ENCODE data around the gene LYSMD1.

Gene LYSMD1

GRCh38 chr1:151137789-151138188, 27.9 kb downstream of the LYSMD1 start:
- TF ChIP-seq CSRNP3 (CRISPR knock-in tag; IDR thresholded peaks at IDR 0.05) (no peak), GLIS3 (CRISPR knock-in tag; IDR thresholded peaks at IDR 0.05) (no peak), ZFP30 (CRISPR knock-in tag; IDR thresholded peaks at IDR 0.05) (no peak), ISL1 (CRISPR knock-in tag; IDR thresholded peaks at IDR 0.05) (no peak), SNAI2 (CRISPR knock-in tag; IDR thresholded peaks at IDR 0.05) (no peak), TOX (CRISPR knock-in tag; IDR thresholded peaks at IDR 0.05; ENCODE audit: borderline replicate concordance) (no peak), ZNF8 (CRISPR knock-in tag; IDR thresholded peaks at IDR 0.05) (no peak)
- no peak for ATAC-seq

- no peak for TF ChIP-seq ISL1 (CRISPR knock-in tag; IDR thresholded peaks at IDR 0.05)
- TF ChIP-seq ARNTL (CRISPR knock-in tag; IDR thresholded peaks at IDR 0.05; ENCODE audit: borderline replicate concordance, low read depth) = no peak
- no peak for TF ChIP-seq ZFP30 (CRISPR knock-in tag; IDR thresholded peaks at IDR 0.05)
- TF ChIP-seq PPARA (CRISPR knock-in tag; IDR thresholded peaks at IDR 0.05; ENCODE audit: borderline replicate concordance) = no peak
- TF ChIP-seq ESRRG (CRISPR knock-in tag; IDR thresholded peaks at IDR 0.05) = no peak
- TF ChIP-seq GLIS3 (CRISPR knock-in tag; IDR thresholded peaks at IDR 0.05) = no peak
- TF ChIP-seq TCF4 (CRISPR knock-in tag; IDR thresholded peaks at IDR 0.05; ENCODE audit: borderline replicate concordance) = no peak
- no peak for TF ChIP-seq CREB5 (CRISPR knock-in tag; IDR thresholded peaks at IDR 0.05; ENCODE audit: low read depth)
- TF ChIP-seq BACH2 (CRISPR knock-in tag; IDR thresholded peaks at IDR 0.05; ENCODE audit: borderline replicate concordance) = no peak
- no peak for TF ChIP-seq ZNF8 (CRISPR knock-in tag; IDR thresholded peaks at IDR 0.05)
- no peak for TF ChIP-seq SNAI2 (CRISPR knock-in tag; IDR thresholded peaks at IDR 0.05)
- TF ChIP-seq ZNF565 (CRISPR knock-in tag; conservative IDR thresholded peaks at IDR 0.05; ENCODE audit: low read depth) = no peak
- no peak for TF ChIP-seq ZFP3 (CRISPR knock-in tag; IDR thresholded peaks at IDR 0.05)
- TF ChIP-seq TSHZ2 (CRISPR knock-in tag; IDR thresholded peaks at IDR 0.05) = no peak
- no peak for TF ChIP-seq POU6F1 (CRISPR knock-in tag; IDR thresholded peaks at IDR 0.05; ENCODE audit: borderline replicate concordance, low read depth)
- no peak for TF ChIP-seq TOX (CRISPR knock-in tag; IDR thresholded peaks at IDR 0.05; ENCODE audit: borderline replicate concordance)
- no peak for TF ChIP-seq ZNF70 (CRISPR knock-in tag; IDR thresholded peaks at IDR 0.05)
- TF ChIP-seq ZC3H10 (CRISPR knock-in tag; IDR thresholded peaks at IDR 0.05) = no peak
- no peak for TF ChIP-seq CSRNP3 (CRISPR knock-in tag; IDR thresholded peaks at IDR 0.05)
- TF ChIP-seq RARB (CRISPR knock-in tag; IDR thresholded peaks at IDR 0.05) = no peak
- ATAC-seq = no peak
Measured at GRCh38 chr1:151135433-151136385, 30.0 kb downstream of the LYSMD1 start.

GRCh38 chr1:151134991-151135390, 30.7 kb downstream of the LYSMD1 start:
- no peak for ATAC-seq
- TF ChIP-seq PPARA (CRISPR knock-in tag; IDR thresholded peaks at IDR 0.05; ENCODE audit: borderline replicate concordance) = no peak
- no peak for TF ChIP-seq TSHZ2 (CRISPR knock-in tag; IDR thresholded peaks at IDR 0.05)

All from SK-N-SH treated with all-trans-retinoic acid at 6 μM for 48 hours (cell line).